SK-N-SH (cell line): ENCODE measurements around the gene RRBP1. TPM values are rescaled to one million over a fixed set of nuclear protein-coding genes. Genes with fewer than 3 reads are reported as not detected.

Source experiments
- CTCF ChIA-PET: fragments of 300-600, 350-600 bp; formaldehyde crosslinking; extraction: SDS; loops from one replicate; lab custom pipeline; 2021; lab: Yijun Ruan, JAX
- POLR2A ChIA-PET: fragments of 350-600 bp; sonication (Branson Sonifier 250); formaldehyde crosslinking; extraction: SDS; loops from one replicate; lab custom pipeline; 2020; ENCODE audit warnings: antibody characterized with exemption, inconsistent platforms; lab: Yijun Ruan, JAX
- DNase-seq: peaks from one replicate; pipeline ENCODE4 v3.0.0; 2012
- H2AFZ ChIP-seq: fragments of 200-600 bp; sonication (generic); 2 replicates; pipeline ENCODE4 v1.8.1; 2016; ENCODE audit warnings: antibody characterized with exemption, mild to moderate bottlenecking, low read depth
- H3F3A ChIP-seq: fragments of 200-600 bp; sonication (generic); replicated peaks from 2 replicates; pipeline ENCODE3; 2016; ENCODE audit warnings: antibody characterized with exemption, mild to moderate bottlenecking; ENCODE audit not compliant: insufficient read depth
- H3K27ac ChIP-seq, 2 experiments: fragments of 200-500 bp in 1 of 2; fragments of 200-600 bp in 1 of 2; sonication (Bioruptor generic) in 1 of 2; sonication (generic), shearing (Covaris generic) in 1 of 2; 2 replicates each; pipeline versions ENCODE4 v1.5.1 to v1.6.1; 2014 to 2016; ENCODE audit warnings: low read depth in 2 of 2, inconsistent platforms in 1 of 2, low read length in 1 of 2, mild to moderate bottlenecking in 1 of 2, mixed read lengths in 1 of 2
- H3K27me3 ChIP-seq: fragments of 200-600 bp; sonication (generic), shearing (Covaris generic); 2 replicates; pipeline ENCODE4 v1.6.1; 2016; ENCODE audit warnings: mixed run types; ENCODE audit not compliant: insufficient read depth
- H3K36me3 ChIP-seq, 2 experiments: fragments of 200-500 bp in 1 of 2; fragments of 200-600 bp in 1 of 2; sonication (Bioruptor generic) in 1 of 2; sonication (generic) in 1 of 2; replicated peaks in 1 of 2; 2 replicates each; pipeline versions ENCODE3 to v1.5.1; 2014 to 2016; ENCODE audit warnings: low read length in 1 of 2, mild to moderate bottlenecking in 1 of 2; ENCODE audit not compliant: insufficient read depth in 2 of 2, control insufficient read depth in 1 of 2
- H3K4me1 ChIP-seq, 2 experiments: fragments of 200-500 bp in 1 of 2; fragments of 200-600 bp in 1 of 2; sonication (Bioruptor generic) in 1 of 2; sonication (generic), shearing (Covaris generic) in 1 of 2; 2 replicates each; pipeline versions ENCODE4 v1.5.1 to v1.6.1; 2014 to 2016; ENCODE audit warnings: low read depth in 1 of 2, low read length in 1 of 2, mixed run types in 1 of 2; ENCODE audit not compliant: insufficient read depth in 2 of 2, control insufficient read depth in 1 of 2
- H3K4me2 ChIP-seq: fragments of 200-600 bp; sonication (generic), shearing (Covaris generic); 2 replicates; pipeline ENCODE4 v1.6.1; 2017; ENCODE audit warnings: mixed run types
- H3K4me3 ChIP-seq, 2 experiments: fragments of 200-500 bp in 1 of 2; fragments of 200-600 bp in 1 of 2; sonication (Bioruptor generic) in 1 of 2; sonication (generic), shearing (Covaris generic) in 1 of 2; 2 replicates each; pipeline versions ENCODE4 v1.5.1 to v1.8.1; 2014 to 2016; ENCODE audit warnings: low read depth in 2 of 2, inconsistent platforms in 1 of 2, low read length in 1 of 2, mild to moderate bottlenecking in 1 of 2, mixed read lengths in 1 of 2, moderate library complexity in 1 of 2
- H3K79me2 ChIP-seq: fragments of 200-600 bp; sonication (generic); 2 replicates; pipeline ENCODE4 v1.8.1; 2017; ENCODE audit warnings: mild to moderate bottlenecking; ENCODE audit not compliant: insufficient read depth
- H3K9ac ChIP-seq: fragments of 200-600 bp; sonication (generic); 2 replicates; pipeline ENCODE4 v1.6.1; 2017; ENCODE audit warnings: mixed run types
- H3K9me2 ChIP-seq: fragments of 200-600 bp; sonication (generic); 2 replicates; pipeline ENCODE4 v1.6.1; 2017; ENCODE audit warnings: mixed run types
- H3K9me3 ChIP-seq: fragments of 200-600 bp; sonication (generic); 2 replicates; pipeline ENCODE4 v1.6.1; 2017; ENCODE audit warnings: mixed run types, mild to moderate bottlenecking, moderate library complexity
- H4K20me1 ChIP-seq: fragments of 200-600 bp; sonication (generic); 2 replicates; pipeline ENCODE4 v1.6.1; 2017; ENCODE audit warnings: mild to moderate bottlenecking, mixed run types; ENCODE audit not compliant: insufficient read depth
- CTCF ChIP-seq: fragments of 200-600 bp; sonication (generic); IDR thresholded peaks from 2 replicates; pipeline ENCODE4 v1.6.1; 2017; ENCODE audit warnings: antibody characterized with exemption, mild to moderate bottlenecking, moderate library complexity
- EP300 ChIP-seq, 2 experiments: IDR thresholded peaks; 2 replicates each; pipeline versions ENCODE4 v1.4.0 to v1.6.1; 2012; ENCODE audit warnings: borderline replicate concordance in 1 of 2, low read depth in 1 of 2, low read length in 1 of 2
- FOSL2 ChIP-seq: IDR thresholded peaks from 2 replicates; pipeline ENCODE4 v1.4.0; 2012; ENCODE audit warnings: low read depth, mild to moderate bottlenecking, moderate library complexity, borderline replicate concordance
- GABPA ChIP-seq: IDR thresholded peaks from 2 replicates; pipeline ENCODE4 v1.4.0; 2012; ENCODE audit warnings: low read depth, mild to moderate bottlenecking
- GATA2 ChIP-seq: sonication (generic); formaldehyde crosslinking; IDR thresholded peaks from 2 replicates; pipeline ENCODE4 v1.5.0; 2020; ENCODE audit warnings: mild to moderate bottlenecking, missing genetic modification reagents
- IRF3 ChIP-seq: fragments of 150-350 bp; IDR thresholded peaks from 2 replicates; pipeline ENCODE4 v1.6.1; 2016; ENCODE audit warnings: mild to moderate bottlenecking, low read depth, low read length
- JUND ChIP-seq: IDR thresholded peaks from 2 replicates; pipeline ENCODE4 v1.4.0; 2012
- MXI1 ChIP-seq: IDR thresholded peaks from 2 replicates; pipeline ENCODE4 v1.6.1; 2012; ENCODE audit warnings: mild to moderate bottlenecking, low read depth, low read length, improper control_type of control experiment
- NFIC ChIP-seq: IDR thresholded peaks from 2 replicates; pipeline ENCODE4 v1.4.0; 2012; ENCODE audit warnings: borderline replicate concordance
- RAD21 ChIP-seq: IDR thresholded peaks from 2 replicates; pipeline ENCODE4 v1.6.1; 2012; ENCODE audit warnings: mild to moderate bottlenecking, low read length
- RCOR1 ChIP-seq: fragments of 150-350 bp; IDR thresholded peaks from 2 replicates; pipeline ENCODE4 v1.6.1; 2017; ENCODE audit warnings: antibody characterized with exemption, low read length
- USF1 ChIP-seq: IDR thresholded peaks from 2 replicates; pipeline ENCODE4 v1.4.0; 2012; ENCODE audit warnings: low read depth, borderline replicate concordance
- USF2 ChIP-seq: fragments of 150-350 bp; IDR thresholded peaks from 2 replicates; pipeline ENCODE4 v1.6.1; 2017; ENCODE audit warnings: antibody characterized with exemption, low read length, low read depth, borderline replicate concordance
- YY1 ChIP-seq: IDR thresholded peaks from 2 replicates; pipeline ENCODE4 v1.4.0; 2012; ENCODE audit warnings: low read depth, mild to moderate bottlenecking
- WGBS: methylation state at CpG from one replicate; pipeline ENCODE4 v1.1.6; 2017; ENCODE audit warnings: low lambda C conversion rate; 5-methylcytosine and 5-hydroxymethylcytosine counted together
- polyA plus RNA-seq, 3 experiments: library from polyadenylated mRNA; depleted of rRNA; stranded (reverse); fragments of >200 nt; gene quantifications; 2 replicates each; pipeline ENCODE4 v1.2.3, GENCODE V29; 2012

The RRBP1 gene
- polyA plus RNA-seq, 1 of the 3 experiments (the other 2 are of a cell fraction) = 50.2 TPM

GRCh38 chr20:17653835-17654648 lies 28.0 kb downstream of the RRBP1 start:
- Histone ChIP-seq H3K4me1 (peaks cover 3 to 13% of the 10 kb centered on the region in 2 experiments; a peak in 2 of 4 replicates), H3K4me2 (no peak overlapping the region), H4K20me1 (peaks cover 68% of the 10 kb centered on the region), H3F3A (peaks cover 20% of the 10 kb centered on the region), H3K27me3 (no peaks in the 10 kb centered on the region), H3K36me3 (peaks cover 8 to 27% of the 10 kb centered on the region in 2 experiments), H2AFZ (no peak overlapping the region), H3K9ac (no peak overlapping the region), H3K9me2 (no peaks in the 10 kb centered on the region), H3K4me3 (no peak overlapping the region), H3K27ac (0 out of 4 replicates have a peak overlapping the region, but pooled peaks of 1 of the 2 experiments have one; percentile 28), H3K79me2 (peaks cover 91% of the 10 kb centered on the region), H3K9me3 (no peaks in the 10 kb centered on the region)
- DNase-seq = no peak
- TF ChIP-seq YY1 (no peak), USF2 (no peak), FOSL2 (no peak), GABPA (no peak), CTCF (no peak), EP300 (IDR thresholded peaks at IDR 0.05; ENCODE audit: borderline replicate concordance in 1 of 2, low read depth in 1 of 2, low read length in 1 of 2) (no peak), USF1 (no peak), RCOR1 (no peak), JUND (no peak), MXI1 (no peak), IRF3 (no peak), NFIC (no peak), GATA2 (CRISPR knock-in tag) (no peak), RAD21 (no peak)
- POLR2A ChIA-PET = interaction anchor here (0.7 kb wide), 1 partner anchor 53 kb away, joined by 5 read pairs; no protein-coding TSS in a partner anchor
- CTCF ChIA-PET = interaction anchor here (0.6 to 0.9 kb wide), 3 partner anchors 11 to 925 kb away, joined by 3 to 4 read pairs (median 3); no protein-coding TSS in a partner anchor
- 95% methylated on average over 10 of the region's 11 CpGs for WGBS
